ENCODE data around the gene CNTF.

Gene CNTF

DNA sequence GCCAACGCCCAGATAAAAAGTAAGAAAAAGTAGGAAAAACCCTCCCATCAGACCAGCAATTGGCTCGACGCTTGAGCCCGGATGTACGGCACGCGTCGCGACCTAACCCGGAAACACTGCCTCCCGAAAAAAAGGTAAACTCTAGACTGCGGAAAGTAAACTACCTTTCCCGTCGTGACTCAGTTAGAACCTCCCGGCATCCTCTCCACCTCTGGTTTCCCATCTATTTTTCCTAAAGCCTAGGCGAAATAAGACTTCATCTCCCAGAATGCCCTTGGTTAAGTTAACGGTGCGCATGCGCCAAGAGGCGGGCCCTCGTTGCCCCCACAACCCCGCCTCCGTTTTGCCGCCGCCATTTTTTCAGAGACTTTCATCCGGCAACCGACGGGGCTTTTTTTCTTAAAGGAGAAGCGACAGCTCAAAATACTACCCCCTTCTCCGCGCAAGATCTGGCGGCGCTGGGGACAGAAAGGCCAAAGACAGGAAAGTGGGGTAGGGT lies 44.3 kb upstream of the CNTF start:
- peak; percentile 99 for DNase-seq (ENCODE audit: low read depth)
- TF ChIP-seq, protein P1, sequence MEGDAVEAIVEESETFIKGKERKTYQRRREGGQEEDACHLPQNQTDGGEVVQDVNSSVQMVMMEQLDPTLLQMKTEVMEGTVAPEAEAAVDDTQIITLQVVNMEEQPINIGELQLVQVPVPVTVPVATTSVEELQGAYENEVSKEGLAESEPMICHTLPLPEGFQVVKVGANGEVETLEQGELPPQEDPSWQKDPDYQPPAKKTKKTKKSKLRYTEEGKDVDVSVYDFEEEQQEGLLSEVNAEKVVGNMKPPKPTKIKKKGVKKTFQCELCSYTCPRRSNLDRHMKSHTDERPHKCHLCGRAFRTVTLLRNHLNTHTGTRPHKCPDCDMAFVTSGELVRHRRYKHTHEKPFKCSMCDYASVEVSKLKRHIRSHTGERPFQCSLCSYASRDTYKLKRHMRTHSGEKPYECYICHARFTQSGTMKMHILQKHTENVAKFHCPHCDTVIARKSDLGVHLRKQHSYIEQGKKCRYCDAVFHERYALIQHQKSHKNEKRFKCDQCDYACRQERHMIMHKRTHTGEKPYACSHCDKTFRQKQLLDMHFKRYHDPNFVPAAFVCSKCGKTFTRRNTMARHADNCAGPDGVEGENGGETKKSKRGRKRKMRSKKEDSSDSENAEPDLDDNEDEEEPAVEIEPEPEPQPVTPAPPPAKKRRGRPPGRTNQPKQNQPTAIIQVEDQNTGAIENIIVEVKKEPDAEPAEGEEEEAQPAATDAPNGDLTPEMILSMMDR (conservative IDR thresholded peaks at IDR 0.05; ENCODE audit: low read depth, low read length), result no peak
- H3K4me3 ChIP-seq (ENCODE audit: low read depth, low read length), result peak overlapping the region; percentile 76

DNA sequence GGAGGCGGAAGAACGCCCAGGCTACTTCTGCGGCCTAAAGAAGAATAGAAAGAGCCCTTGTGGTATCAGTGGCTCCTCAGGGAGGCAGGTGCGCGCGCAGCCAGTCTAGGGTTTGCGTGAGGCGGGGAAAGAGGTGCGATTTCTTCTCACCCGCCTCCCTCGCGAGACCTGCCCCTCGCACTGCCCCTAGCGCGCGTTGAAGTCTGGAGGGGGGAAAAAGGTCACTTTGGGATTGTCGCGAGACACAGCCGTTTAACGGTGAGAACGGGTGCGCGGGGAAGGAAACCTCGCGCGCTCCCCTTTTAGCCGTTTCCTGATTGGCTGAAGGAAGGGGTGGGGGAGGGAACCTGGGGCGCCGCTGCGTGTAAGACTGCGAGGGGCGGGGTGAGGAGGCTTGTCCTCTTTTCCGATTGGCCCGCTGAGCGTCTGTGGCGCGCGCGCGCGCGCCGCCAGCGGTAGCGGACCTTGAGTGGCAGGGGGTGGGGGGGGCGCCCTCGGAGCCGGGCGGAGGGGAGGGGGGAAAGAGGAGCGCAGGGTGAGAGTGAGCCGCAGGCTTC lies 43.8 kb upstream of the CNTF start, which contains the start of gene ZFP91:
ZFP91 (plus strand) TSS at position 429 of the 557 bp plus-strand sequence. CDS start 219 bp downstream, outside the sequence.
- TF ChIP-seq, protein P1 (conservative IDR thresholded peaks at IDR 0.05; ENCODE audit: low read depth, low read length), result no peak

DNA sequence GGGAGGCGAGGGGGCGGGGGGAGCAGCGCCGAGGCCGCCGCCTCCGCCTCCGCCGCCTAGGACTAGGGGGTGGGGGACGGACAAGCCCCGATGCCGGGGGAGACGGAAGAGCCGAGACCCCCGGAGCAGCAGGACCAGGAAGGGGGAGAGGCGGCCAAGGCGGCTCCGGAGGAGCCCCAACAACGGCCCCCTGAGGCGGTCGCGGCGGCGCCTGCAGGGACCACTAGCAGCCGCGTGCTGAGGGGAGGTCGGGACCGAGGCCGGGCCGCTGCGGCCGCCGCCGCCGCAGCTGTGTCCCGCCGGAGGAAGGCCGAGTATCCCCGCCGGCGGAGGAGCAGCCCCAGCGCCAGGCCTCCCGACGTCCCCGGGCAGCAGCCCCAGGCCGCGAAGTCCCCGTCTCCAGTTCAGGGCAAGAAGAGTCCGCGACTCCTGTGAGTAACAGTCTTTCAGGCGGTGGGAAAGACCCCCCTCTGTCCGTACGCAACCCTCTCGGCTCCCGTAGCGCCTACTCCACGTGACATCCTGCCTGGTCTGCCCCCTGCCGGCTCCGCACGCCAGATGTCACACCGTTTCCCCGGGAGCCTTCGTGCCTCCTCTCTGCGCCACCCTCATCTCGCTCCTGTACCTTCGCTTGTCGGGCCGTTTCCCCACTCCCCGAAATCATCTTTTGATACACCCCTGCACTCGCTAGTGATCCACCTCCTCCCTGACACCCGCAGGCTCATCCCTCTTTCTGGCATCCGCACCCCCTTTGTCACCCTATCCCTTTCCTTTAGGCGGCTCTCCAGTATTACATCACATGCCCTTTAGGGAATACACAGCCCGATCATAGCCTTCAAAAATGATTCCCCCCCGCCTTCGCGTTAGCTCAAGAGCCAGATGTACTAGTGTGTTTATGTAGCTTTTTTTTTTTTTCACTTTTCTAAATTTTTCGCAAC lies 43.0 kb upstream of the CNTF start:
- DNase-seq (ENCODE audit: low read depth), result peak; percentile 94
- TF ChIP-seq, protein P1 (conservative IDR thresholded peaks at IDR 0.05; ENCODE audit: low read depth, low read length), result peak; percentile 81
- H3K4me3 ChIP-seq (ENCODE audit: low read depth, low read length), result peak overlapping the region; percentile 76

More for the DNA sequence above, 43.8 kb upstream of the CNTF start, which contains the start of gene ZFP91:
- DNase-seq (ENCODE audit: low read depth), result peak; percentile 99
- H3K4me3 ChIP-seq (ENCODE audit: low read depth, low read length), result peak within 1 kb of the TSS; percentile 76

DNA sequence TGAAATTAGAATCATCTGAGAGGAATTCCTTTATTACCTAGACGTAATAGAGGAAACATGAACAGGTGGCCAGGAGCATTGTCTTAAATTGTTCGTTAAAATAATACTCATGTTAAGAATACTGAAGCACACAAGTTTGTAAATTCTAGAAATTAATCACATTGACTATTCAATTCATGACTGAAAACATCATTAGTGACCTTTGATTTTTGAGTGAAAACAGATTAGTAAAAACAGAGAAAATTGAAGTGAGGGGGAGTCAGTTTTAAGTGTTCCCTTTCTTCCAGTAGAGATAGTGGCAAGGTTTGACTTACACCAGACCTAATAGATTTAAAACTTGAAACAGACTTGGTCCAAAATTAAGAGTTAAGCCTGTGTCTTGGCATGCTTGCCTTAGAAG lies 42.2 kb upstream of the CNTF start:
- H3K4me3 ChIP-seq (ENCODE audit: low read depth, low read length), result peak overlapping the region; percentile 76
- DNase-seq (ENCODE audit: low read depth), result no peak
- TF ChIP-seq, protein P1 (conservative IDR thresholded peaks at IDR 0.05; ENCODE audit: low read depth, low read length), result no peak

DNA sequence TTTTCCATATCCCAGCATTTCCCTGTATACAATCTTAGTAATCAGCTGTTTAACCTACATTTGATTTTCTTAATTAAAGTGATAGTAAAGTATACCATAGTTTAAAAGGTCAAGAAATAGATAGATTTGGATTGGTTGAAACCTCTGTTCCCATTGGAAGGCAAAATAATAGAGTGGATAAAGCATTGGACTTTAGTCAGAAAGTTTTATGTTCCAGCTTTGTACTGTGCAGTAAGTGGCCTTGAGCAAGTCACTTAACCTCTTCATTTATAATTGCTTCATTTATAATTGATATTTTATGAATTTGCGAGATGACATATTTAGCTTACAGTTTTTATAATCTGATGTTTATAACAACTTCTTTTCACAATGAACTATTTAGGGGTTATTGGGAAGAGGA lies 40.0 kb upstream of the CNTF start:
- TF ChIP-seq, protein P1 (conservative IDR thresholded peaks at IDR 0.05; ENCODE audit: low read depth, low read length), result no peak
- H3K4me3 ChIP-seq (ENCODE audit: low read depth, low read length), result no peak overlapping the region
- no peak for DNase-seq (ENCODE audit: low read depth)

DNA sequence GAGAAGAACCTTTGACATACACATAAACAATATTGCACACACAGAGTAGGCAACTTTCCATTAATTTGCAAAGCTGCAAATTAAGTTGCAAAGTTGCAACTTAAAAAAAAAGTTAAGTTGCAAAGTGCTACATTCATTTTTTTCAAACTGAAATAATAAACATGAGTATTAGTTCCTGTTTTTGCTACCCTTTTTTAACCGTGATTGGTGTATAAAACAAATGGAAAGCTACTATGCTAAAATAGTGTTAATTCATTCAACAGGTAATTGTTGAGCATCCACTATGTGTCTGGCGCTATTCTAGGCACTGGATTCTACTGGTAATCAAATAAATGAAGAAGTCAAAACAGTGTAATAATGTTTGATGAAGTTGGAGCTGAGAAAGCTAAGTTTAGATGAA lies 35.5 kb upstream of the CNTF start:
- TF ChIP-seq, protein P1 (conservative IDR thresholded peaks at IDR 0.05; ENCODE audit: low read depth, low read length), result no peak
- H3K4me3 ChIP-seq (ENCODE audit: low read depth, low read length), result no peak overlapping the region
- no peak for DNase-seq (ENCODE audit: low read depth)
